Inflammatory macrophage (primary cell): ENCODE data around the gene RPL29.
"Not testable (repeated sequence)": the region's sequence is repeated elsewhere in the genome, so short reads cannot be mapped to it uniquely, and the experiment has no call there.

Source experiments
- DNase-seq, 2 donors: peaks; one replicate each; pipeline ENCODE4 v3.0.0-alpha.2; 2020 to 2022
- total RNA-seq, 18 experiments: gene quantifications; one replicate each; lab custom pipeline; 2026; ENCODE audit warnings: mixed read lengths in 6 of 18, inconsistent platforms in 2 of 18; lab: John Stamatoyannopoulos, UW

Gene RPL29
- 102 to 197 (median 149) reads per million in 18 experiments for total RNA-seq

DNA sequence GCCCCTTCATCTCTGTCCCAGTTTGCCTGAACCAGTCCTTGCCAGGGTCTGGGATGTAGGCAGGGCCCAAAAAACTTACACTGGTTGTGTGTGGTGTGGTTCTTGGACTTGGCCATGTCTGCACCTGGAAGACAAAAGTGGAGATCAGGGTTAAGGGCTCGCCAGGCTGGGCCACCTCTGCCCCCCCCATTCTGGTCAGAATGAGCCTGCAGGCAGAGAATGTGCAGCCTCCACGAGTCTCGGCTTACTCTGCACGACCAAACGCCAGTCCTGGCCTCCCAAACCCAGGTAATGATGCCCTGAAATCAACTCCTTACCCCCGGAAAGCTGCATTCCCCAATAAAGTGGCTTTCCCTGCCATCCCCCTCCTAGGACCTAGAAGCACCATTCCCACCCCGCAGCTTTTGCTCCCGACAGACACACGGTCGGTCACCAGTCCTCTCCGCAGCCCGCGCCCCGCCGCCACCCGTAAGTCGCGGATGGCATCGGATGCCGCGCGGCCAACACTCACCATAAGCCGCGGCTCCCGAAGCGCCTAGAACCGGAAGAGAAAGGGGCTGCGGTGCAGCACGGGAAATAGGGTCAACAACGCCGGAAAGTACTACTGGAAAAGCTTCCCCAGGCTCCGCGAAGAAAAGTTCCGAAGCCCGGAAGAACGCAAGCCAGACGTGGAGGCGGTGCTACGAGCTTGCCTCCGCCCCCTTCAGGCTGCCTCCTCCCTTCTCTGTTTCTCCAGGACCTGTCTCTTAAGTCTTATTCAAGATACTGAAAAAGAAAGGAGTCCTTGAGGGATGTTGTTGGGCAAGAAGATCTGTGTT, at the start of gene RPL29:
RPL29 (minus strand) TSS at position 550 of the 818 bp plus-strand sequence; CDS start at position 116, 434 bp downstream.
- peak; percentile 96 to 97 for DNase-seq

DNA sequence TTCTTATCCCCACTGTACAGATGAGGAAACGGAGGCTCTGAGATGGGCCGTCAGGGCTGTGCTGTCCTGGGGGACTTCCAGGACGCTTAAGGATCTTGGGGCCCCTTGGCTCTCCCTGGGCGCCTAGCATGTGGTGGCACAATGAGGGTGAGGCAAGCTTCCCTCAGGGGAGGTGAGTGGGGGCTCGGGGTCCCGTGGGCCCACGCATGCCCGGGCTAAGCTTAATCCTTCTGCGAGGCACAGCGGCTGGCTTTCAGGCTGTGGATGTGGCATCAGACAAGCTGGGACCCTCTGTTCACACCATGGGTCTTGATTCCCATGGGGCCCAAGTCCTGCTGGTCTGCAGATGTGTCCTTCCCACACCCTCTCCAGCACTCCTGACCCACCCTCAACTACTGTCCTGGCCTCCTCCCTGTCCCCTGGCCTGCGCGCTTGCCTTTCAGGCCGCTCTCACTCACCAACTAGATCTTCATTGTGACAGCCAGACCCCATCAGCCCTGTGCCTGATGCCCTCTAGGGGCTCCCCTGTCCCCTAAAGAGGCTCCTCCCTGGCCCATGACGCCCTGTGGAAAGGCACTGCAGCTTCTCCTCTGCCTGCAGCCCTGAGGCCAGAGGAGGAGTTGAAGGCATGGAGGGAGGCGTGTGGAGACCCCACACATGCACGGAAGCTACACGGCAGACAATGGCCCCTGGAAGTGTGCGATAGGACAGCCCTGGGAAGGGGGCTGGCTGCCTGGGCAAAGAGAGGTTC, 49.3 kb upstream of the RPL29 start:
- no peak for DNase-seq

DNA sequence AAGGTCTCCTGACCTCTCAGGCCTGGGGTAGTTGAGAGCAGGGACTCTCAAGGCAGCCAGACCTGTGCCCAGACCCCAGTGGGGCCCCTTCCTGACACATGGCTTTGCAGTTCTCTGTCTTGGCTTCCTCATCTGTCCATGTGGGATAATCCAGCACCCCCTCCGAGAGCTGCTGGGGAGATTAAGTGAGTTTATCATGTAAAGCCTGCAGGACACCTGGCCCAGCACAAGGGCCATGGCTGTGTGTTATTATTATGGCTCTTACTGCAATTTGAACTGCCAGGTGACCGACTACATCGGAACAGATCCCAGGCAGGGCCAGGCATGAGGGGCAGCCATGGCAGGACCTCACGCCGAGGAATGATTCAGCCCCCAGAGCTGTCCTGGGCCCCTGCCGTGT, 48.1 kb upstream of the RPL29 start:
- no peak for DNase-seq

DNA sequence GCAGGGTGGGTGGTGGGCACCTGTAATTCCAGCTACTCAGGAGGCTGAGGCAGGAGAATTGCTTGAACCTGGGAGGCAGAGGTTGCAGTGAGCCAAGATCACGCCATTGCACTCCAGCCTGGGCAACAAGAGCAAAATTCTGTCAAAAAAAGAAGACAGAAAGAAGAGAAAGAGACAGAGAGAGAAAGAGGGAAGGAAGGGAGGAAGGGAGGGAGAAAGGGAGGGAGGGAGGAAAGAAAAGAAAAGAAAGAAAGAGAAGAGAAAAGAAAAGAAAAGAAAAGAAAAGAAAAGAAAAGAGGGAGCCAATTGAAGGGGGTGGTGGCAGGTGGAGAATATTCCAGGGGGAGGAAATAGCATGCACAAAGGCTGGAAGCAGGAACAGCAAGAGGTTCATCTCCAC, 47.3 kb upstream of the RPL29 start:
- DNase-seq = not testable (repeated sequence)

DNA sequence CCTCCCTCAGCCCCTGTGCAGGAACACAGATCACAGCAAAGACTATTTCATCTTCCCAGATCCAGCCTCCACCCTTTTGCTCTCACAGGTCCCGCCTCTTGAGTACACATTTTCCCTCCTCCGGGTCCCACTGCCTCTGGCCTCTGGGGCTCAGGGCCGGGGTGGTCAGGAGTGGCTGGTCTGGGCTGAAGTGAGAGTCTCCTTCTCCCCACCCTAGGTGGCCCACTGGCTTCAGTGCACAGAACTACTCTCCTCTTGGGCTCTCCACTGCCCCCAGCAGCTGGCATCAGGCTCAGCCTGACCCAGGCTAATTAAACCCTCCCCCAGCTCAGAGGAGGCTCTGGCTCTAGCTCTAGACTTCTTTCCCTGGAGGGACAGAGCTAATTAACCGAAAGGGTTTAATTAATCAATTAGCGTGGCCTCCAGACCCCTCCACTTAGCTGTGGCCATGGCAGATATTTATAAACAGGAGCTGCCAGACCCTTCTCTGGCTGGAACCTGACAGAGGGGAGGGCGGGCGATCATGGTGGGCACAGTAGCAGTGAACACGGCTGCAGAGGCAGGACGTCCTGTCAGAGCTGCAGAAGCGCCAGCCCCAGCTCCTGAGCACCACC, 45.5 kb upstream of the RPL29 start:
- no peak for DNase-seq

DNA sequence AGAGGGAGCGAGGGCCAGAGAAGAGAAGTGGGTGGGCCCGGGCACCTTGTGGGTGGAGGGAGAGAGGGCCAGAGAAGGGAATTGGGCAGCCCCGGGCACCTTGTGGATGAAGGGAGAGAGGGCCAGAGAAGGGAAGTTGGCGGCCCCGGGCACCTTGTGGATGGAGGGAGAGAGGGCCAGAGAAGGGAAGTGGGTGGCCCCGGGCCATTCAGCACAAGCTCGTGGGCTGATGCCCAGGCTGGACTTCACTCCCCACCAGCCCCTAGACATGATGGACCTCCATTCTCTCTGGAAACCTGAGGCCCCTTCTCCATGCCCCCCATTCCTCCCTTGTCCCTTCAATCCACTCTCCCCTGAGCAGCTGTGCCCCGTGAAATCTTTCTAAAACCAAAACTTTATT, 44.9 kb upstream of the RPL29 start:
- no peak for DNase-seq

DNA sequence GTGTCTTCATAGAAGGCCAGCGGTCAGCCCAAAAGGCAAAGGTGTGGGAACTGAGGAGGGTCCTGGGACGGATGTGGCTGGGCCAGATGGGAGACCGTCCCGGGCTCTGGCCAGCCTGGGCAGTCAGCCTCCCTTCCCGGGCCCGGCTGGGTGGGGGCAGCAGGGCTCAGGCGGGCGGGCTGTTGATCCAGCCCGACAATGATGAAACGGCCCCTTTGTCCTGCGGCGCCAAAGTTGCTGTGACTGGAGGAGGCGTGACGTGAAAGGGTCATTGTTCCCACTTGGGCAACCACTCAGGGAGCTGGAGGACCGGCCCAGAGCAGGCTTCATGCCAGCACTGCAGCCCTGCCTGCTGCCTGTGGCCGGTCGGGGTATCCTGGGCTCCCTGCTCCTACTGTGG, 44.2 kb upstream of the RPL29 start:
- DNase-seq = no peak

DNA sequence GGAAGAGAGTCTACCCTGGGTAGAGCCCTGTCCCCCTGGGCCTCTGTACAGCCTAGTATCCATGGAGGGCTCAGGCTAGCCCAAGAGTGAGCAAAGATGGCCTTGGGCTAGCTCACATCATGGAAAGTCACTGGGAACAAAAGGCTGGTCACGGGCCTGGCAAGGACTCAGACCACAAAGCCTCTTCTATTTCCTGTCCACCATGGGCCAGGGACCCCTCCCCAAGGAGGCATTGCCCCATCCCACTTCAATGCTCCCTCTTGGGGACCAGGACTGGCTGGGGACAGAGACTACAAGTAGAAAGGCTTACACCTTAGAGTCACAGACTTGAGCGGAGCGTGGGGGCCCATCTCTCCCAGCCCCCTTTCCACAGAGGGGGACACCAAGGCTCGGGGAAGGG, 43.7 kb upstream of the RPL29 start:
- DNase-seq = no peak

DNA sequence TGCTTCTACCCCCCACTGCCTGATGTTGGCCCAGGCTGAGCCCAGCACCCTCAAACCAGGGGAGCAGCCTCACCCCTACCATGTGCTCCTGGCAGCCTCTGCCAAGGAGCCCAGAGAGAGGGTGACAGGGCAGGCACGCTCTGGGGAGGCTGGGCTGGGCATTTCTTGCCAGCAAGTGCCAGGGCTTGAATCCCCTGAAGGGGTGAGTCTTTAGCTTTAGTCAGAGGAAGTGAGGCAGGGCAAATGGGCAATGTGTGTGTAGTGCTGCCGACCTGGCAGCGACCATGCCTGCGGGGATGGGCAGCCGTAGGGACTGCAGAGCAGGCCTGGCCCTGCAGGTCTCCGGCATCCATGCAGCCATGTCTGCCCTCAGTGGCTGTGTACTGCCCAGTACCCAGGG, 42.5 kb upstream of the RPL29 start:
- no peak for DNase-seq

DNA sequence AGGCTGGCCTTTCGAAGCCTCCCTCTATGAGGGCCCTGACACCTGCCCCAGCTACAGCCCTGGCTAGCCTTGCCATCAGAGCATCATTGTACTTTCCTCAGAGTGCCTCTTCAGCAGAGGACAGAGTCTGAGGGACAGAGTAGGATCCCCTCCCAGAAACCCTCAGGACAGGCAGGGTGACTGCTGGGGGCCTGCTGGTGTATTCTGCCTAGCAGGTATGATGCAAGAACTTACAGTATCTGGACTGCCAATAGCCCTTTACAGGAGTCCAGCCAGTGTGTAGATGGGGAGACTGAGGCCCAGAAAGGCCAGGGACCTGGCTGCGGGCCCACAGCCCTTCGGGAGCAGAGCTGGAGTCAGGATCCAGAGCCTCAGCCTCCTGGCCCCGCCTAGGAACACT, 41.6 kb upstream of the RPL29 start:
- no peak for DNase-seq

DNA sequence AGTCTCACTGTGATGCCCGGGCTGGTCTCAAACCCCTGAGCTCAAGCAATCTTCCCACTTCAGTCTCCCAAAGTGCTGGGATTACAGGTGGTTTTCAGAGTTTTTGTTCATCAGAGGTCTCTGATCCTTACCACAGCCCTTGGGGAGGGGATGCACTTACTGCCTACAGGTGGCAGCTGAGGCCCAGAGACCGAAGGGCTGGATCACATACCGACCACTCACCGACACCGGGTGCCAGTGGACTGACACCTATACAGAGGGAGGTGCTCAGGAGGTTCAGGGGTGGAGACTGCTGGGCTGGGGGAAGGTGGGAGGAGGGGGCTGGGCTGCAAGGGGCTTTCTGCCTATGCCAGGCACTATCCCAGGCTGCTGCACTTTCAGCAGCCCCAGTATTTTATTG, 41.1 kb upstream of the RPL29 start:
- no peak for DNase-seq

DNA sequence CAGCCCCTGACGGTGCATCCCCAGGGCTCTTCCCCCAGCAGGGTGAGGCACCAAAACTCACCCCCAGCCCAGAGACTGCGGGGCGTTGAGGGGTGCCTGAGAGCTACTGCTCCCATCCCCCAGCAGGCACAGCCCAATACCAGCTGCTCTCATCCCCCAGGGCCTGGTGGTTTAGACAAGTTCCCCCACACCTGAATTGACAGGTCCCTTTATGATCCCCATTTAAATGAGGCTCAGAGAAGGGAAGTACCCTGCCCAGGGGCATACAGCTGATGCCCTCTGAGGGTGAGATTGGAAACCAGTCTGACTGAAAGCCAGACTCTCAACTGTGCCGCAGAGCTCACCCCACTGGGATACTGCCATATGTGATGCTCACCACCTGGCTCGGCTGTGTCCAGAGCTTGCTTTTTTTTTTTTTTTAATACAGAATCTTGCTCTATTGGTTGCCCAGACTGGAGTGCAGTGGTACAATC, 40.6 kb upstream of the RPL29 start:
- no peak for DNase-seq

DNA sequence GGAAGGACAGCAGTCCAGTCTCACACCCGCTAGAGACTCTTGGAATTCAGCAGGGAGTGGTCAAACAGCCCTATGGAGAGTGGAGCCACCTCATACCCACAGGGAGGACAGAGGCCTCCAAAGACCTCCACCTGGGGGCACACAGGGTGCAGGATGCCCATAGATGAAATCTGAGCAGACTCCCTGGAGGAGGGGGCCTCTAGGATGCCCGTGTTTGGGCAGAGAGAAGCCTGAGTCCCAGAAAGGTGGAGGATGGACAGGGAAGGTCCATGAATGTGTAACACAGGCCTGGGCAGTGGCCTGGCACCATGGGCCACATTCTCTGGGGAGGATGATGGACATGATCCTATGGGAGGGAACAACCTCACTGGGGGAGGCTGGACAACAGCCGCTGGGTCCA, 39.0 kb upstream of the RPL29 start:
- DNase-seq = no peak

DNA sequence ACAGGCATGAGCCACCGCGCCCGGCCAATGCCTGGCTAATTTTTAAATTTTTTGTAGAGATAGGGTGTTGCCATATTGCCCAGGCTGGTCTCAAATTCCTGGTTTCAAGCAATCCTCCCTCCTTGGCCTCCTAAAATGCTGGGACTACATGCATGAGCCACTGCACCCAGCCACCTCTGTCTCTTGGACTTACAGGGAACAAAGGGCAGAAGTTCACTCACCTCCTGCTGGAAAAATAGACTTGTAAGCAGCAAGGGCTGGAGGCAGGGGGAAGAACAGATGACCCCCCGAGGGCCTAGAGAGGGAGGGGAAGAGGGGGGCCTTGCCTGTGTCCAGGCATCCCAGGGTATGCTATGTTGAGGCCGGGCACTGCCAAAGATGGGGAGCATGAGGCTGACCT, 38.5 kb upstream of the RPL29 start:
- no peak for DNase-seq

DNA sequence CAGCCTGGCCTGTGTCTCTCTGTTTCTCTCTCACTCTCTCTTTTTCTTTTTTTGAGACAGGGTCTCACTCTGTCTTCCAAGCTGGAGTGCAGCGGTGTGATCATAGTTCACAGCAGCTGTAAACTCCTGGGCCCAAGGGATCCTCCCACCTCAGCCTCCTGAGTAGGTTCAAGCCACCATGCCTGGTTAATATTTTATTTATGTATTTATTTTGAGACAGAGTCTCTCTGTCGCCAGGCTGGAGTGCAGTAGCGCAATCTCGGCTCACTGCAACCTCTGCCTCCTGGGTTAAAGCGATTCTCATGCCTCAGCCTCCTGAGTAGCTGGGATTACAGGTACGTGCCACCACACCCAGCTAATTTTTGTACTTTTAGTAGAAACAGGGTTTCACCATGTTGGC, 38.1 kb upstream of the RPL29 start:
- DNase-seq = not testable (repeated sequence)

DNA sequence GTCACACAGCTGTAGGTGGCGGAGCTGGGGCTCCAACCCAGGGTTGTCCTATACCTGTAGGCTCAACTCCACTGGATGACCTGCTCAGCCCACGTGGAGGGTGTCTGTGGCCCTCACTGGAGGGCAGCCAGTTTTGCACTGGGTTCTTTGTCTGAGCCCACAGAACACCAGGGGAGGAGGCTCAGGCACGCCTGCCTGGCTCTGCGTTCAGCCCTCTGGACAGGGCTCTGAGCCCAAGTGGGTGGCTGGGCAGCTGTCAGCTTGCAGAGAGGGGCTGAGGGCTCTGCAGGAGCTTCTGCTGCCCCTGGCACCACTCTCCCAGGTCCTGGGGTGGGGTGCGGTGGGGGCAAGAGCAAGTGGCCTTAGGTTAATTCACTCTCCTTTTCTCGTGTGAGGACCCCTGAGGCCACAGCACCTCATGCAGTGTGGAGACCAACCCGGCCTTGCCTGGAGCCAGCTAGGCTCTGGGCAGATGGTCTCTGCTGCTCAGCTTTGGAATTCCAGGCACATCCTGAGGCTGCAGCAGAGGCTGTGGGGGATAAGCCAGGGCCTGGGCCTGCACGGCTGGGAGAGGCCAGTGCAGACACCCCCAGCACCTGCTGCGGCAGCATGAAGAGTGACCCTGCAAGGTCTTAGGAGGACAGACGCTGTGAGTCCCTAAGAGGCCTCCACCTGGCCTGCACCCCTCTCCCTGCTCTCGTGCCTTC, 37.2 kb upstream of the RPL29 start:
- DNase-seq = no peak

DNA sequence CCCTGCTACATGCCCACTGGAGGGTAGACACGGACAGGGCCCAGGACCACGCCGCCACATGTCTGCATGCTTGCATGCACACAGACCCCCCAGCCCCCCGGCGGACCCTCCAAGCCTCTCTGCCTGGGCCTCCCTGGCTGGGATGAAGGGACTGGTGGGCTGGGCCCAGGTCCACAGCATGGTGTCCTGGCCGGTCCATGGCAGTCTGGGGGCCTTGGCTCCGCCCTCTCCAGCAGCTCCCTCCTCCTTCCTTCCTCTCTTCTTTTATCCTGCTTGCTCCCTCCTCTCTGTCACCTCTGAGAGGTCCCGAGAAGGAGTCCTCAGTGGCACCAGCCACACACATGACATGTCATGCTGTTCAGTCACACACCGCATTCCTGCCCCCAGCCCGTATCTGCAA, 36.2 kb upstream of the RPL29 start:
- no peak for DNase-seq

DNA sequence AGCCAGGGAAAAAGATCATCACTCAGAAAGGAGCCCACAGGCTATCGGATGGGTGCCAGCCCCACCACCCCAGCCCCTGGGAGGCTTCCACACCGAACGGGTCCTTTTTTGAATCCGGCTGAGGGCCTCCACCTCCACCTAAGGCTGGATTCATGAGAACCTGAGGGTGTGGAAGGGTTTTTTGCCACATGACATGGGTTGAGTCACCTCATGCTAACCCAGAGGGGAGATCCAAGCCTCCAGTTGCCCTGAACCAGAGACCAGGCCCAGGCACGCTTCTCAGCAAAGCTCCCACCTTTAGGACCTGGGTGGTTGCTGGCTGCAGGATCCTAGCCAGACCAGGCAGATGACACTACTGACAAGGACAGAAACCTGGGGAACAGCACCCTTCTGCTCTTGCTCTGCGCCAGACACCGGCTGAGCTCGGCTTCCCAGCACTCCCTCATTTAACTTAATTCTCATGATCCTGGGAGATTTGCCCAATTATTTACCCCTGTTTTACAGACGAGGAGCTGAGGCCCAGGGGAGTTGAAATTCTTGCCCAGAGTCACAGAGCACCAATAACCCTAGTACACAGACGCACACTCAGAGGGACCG, 35.1 kb upstream of the RPL29 start:
- no peak for DNase-seq

DNA sequence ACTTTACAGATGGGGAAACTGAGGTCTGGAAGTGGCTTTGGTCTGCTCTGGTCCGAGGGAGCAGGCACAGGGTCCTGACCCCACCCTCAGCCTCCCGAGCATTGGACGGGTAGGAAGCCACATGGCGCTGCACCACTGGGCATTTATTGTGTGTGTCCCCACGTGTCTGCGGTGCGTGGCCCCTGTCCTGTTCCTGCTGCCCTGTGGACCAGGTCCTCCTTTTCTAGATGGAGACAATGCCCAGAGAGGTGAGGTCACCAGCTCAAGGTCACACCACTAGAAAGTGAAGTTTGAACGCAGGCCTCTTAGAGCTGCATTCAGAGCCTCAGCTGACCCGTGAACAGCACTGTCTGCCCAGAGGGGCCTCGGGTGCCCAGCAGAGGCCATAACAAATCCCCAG, 33.8 kb upstream of the RPL29 start:
- DNase-seq = no peak

DNA sequence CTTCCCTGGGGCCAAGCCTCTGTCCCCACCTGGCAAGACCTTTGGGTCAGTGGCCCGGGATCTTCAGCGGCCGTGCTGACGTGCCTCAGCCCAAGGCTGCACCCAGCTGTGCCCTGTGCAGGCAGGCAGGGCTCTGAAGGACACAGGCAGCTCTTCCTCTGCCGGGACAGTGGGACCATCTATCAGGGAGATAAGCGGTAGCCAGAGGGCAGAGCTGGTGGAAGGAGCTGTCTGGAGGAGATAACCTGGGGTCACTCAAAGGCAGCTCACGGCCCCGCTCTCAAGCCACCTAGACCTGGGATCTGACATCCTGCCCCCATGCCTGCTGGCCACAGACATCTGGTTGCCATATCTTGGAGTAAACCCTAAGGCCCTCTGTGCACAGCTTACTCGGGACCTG, 33.4 kb upstream of the RPL29 start:
- no peak for DNase-seq

DNA sequence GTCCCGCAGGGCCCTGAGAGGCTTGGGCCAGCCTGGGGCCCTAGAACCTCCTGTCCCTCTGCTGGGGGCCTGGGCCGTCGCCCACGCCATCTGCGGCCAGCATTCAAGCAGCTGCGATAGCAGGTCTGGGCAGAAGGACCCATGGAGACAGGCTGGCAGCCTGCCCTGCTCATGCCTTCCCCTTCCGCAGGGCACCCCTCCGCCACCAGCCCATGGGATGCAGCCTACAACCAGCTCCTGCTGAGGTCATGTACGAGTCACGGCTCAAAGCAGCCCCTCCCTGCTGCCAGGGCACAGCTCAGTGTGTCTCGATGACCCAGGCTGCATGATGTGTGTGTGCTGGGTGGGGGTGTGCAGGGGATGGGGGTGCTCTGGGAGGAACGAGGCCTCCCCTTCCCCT, 32.9 kb upstream of the RPL29 start:
- no peak for DNase-seq

DNA sequence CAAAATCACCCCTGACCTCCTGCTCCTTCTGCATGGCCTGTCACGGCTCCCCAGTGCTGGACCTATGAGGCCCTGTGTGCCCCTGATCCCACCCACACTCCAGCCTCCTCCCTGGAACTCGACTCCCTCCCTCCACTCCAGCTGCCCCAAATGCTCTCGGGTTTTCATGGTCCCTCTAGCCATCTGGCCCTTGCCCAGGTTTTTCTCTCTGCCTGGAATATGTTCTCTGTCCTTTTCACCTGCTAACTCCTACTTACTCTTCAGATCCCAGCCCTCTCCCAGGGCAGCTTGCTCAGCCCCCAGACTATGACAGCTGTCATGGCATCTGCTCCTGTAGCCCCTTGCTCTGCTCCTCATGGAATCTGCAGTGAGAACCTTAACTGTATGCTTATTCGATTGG, 30.3 kb upstream of the RPL29 start:
- no peak for DNase-seq

DNA sequence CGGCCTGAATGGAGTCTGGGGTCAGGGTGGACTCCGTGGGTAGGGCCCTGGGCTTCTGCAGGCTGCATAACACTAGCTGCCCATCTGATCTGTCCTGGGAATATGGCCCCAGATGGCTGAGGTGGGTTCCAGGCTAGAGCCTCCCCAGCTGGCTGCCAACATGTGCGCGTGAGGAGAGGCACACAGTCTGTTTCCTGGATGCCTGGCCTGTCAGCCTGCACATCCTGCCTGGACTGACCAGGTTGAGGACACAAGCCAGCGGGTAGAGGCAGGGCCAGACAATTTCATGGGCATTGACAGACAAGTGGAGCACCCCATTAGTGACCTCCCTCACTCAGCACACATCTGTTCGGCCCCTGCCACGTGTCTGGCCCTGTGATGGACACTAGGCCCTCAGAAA, 29.8 kb upstream of the RPL29 start:
- no peak for DNase-seq
